Sigmoid colon (tissue), 4 donors: ENCODE data around the gene GPR142.

ENCODE experiments used
- CTCF ChIP-seq, 4 experiments: fragments of 450-650 bp in 3 of 4; fragments of 200-600 bp in 1 of 4; IDR thresholded peaks; one replicate each; pipeline ENCODE4 v1.5.1; 2016 to 2019; ENCODE audit warnings: antibody characterized with exemption in 4 of 4, mild to moderate bottlenecking in 3 of 4, moderate library complexity in 2 of 4
- EP300 ChIP-seq, 4 donors: sonication (generic); formaldehyde crosslinking; IDR thresholded peaks; one replicate each; pipeline ENCODE4 v1.6.1; 2017; ENCODE audit warnings: antibody characterized with exemption in 4 of 4
- POLR2A ChIP-seq, 2 donors: fragments of 450-650 bp; IDR thresholded peaks; one replicate each; pipeline ENCODE4 v1.6.1; 2016; ENCODE audit warnings: antibody characterized with exemption in 2 of 2, mild to moderate bottlenecking in 2 of 2, moderate library complexity in 2 of 2
- POLR2AphosphoS5 ChIP-seq, 4 donors: sonication (generic); formaldehyde crosslinking; IDR thresholded peaks; one replicate each; pipeline ENCODE4 v1.6.1; 2017; ENCODE audit warnings: antibody characterized with exemption in 4 of 4

- TF ChIP-seq POLR2AphosphoS5 (IDR thresholded peaks at IDR 0.05) (no peak), CTCF (IDR thresholded peaks at IDR 0.05) (no peak), POLR2A (IDR thresholded peaks at IDR 0.05) (no peak), EP300 (IDR thresholded peaks at IDR 0.05) (no peak)
Measured at GRCh38 chr17:74386386-74386785, 19.1 kb downstream of the GPR142 start.
